LNCaP clone FGC (cell line): Measurements from ENCODE around the gene ARID1B.

Source experiments
- DNase-seq: peaks from one replicate; pipeline ENCODE4 v3.0.0-alpha.2; 2011; ENCODE audit warnings: low read depth
- H3K4me3 ChIP-seq: 2 replicates; pipeline ENCODE4 v1.5.1; 2011; ENCODE audit warnings: mild to moderate bottlenecking, low read depth, low read length, control low read depth
- TF ChIP-seq, protein P1 (sequence below): IDR thresholded peaks from 2 replicates; pipeline ENCODE4 v1.5.1; 2012; ENCODE audit warnings: mild to moderate bottlenecking; ENCODE audit not compliant: control insufficient read depth, insufficient read depth; ENCODE audit errors: extremely low read depth

The ARID1B gene

DNA sequence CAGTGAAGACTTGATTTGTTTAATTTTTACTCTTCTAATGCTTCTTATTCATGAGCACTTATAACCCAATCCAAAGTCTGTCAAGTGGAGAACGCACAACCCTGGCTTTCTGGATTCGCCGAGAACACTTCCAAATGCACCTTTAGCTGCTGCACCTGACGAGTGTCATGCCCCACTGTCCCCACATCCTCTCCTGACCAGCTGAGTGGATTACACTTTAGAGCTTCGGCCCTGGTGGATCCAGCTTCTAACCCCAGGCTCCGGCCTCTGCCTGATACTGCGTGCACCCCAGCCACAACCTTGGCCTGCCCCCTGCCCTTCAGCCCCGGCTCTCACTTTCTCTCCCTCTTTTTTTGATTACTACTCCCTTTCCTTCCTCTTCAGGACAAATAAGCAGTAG, 287.3 kb downstream of the ARID1B start:
- no peak for DNase-seq
- TF ChIP-seq, protein P1, sequence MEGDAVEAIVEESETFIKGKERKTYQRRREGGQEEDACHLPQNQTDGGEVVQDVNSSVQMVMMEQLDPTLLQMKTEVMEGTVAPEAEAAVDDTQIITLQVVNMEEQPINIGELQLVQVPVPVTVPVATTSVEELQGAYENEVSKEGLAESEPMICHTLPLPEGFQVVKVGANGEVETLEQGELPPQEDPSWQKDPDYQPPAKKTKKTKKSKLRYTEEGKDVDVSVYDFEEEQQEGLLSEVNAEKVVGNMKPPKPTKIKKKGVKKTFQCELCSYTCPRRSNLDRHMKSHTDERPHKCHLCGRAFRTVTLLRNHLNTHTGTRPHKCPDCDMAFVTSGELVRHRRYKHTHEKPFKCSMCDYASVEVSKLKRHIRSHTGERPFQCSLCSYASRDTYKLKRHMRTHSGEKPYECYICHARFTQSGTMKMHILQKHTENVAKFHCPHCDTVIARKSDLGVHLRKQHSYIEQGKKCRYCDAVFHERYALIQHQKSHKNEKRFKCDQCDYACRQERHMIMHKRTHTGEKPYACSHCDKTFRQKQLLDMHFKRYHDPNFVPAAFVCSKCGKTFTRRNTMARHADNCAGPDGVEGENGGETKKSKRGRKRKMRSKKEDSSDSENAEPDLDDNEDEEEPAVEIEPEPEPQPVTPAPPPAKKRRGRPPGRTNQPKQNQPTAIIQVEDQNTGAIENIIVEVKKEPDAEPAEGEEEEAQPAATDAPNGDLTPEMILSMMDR = no peak
- H3K4me3 ChIP-seq = no peak overlapping the region

DNA sequence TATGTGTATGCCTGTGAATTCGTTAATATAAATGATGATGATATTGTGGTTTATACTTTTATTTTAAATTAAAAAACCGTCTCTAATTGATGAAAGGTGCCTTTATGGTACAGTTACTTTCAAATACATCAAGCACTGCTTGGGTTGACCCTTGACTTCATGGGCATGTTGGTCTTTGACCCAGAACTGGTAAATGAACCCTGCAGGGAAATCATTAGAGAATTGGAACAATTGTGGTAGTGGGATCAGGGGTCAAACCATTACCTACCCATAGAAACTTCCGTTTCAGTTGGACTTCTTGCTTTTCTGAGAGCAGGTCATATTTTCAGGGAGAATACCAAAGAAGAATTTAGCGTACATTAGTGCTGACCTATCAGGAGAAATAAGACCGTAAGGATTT, 288.2 kb downstream of the ARID1B start:
- no peak for DNase-seq
- H3K4me3 ChIP-seq = no peak overlapping the region
- TF ChIP-seq, protein P1 = no peak

DNA sequence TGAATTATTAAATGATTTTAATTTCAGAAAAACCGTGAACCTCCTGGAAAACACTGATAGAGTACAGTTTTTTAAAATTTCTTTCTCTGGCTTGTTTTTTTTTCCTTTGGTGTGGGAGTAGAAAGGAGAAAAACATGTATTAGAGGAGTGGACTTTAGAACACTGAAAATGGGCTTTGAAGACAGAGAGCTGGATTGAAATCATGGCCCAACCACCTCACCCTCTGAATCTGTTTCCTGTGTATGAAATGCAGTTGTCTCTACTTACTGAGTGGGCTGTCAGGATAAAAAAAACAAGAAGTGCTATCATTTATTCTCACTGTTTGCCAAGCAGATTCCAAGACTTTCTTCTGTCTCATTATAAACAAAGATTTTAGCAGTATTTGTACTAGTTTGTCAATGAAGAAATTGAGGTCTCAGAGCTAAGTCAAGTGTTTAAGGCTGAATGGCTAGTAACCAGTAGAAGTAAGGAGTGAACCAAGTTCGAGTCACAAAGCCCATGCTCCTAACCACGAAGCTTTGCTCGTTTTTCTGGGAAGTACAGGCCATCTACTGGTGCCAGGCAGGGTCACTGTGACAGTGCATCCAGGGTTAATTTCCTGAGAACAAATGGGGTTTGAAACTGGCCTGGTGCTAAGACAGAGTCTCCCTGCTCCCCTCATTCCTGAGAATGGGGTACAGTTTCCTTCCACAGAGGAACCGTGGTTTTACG, 289.8 kb downstream of the ARID1B start:
- TF ChIP-seq, protein P1 = no peak
- no peak for DNase-seq
- H3K4me3 ChIP-seq = no peak overlapping the region

DNA sequence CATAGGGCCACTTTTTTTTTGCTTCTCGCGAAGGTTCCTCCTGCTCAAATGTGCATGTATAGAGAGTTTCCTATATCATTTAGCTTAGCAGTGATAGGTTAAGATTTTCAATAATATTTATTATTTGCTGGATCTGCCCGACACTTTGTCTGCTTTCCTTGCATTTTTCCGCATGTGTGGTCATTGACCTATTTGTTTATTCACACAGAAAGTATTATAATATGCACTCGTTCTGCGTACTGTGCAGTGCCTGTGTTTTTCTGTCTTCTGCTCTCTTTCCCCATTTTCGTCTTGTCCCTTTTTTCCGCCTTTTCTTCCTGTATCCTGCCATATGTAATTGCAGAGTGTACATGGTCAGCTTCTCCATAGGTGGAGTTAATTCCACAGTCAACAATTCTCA, 290.3 kb downstream of the ARID1B start:
- H3K4me3 ChIP-seq = no peak overlapping the region
- TF ChIP-seq, protein P1 = no peak
- DNase-seq = no peak

DNA sequence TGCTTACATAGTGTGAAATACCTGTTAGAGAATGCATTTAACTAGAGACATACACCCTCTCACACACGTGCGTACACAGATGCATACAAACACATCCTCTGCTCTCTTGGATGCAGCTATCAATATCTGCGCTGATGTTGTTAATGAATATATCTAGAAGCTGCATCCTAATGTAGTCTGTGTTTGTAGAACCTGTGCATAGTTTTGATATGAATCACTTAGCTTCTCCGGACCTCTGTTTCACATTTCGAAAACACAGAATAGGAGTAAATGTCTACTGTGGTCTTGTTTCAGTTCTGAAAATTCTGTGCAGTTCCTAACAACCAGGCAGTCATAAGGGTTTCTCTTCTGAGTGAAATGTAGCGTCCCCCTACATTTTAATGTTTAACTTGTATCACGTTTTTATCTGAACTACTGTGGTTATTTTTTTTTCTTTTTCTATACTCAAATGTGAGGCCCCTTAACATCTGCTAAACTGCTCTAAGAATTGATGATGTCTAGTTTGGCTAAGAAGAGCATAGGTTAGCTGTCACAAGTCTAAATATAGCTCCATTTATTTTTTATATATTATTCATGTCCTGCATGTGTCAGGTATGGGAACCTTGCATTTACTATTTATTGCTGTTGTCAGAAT, 291.6 kb downstream of the ARID1B start:
- DNase-seq = no peak
- H3K4me3 ChIP-seq = no peak overlapping the region
- TF ChIP-seq, protein P1 = no peak

DNA sequence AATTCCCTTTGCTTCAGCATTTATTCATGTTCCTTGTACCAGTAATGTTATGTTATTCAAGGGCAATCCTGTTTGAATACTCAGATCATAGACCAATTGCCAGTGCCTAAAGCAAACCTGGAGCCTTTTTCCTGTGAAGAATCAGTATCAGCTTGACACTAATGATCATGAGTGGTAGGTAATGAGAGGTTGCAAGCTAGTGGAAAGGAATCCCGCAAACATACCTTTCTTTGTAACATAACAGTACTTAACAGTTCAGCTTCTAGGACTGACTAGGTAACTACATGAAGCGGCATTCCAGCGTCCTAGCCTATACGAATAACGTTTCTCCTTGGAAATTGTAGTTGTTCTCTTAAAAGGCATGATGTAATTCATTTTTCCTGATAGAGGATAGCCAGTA, 292.4 kb downstream of the ARID1B start:
- TF ChIP-seq, protein P1 = no peak
- no peak for DNase-seq
- no peak overlapping the region for H3K4me3 ChIP-seq
